GM21423 (cell line): ENCODE results near the gene THBS2.
"Not testable (repeated sequence)": the region's sequence is repeated elsewhere in the genome, so short reads cannot be mapped to it uniquely, and the experiment has no call there.

Source experiments
- ATAC-seq: cut with Tn5 transposase; IDR thresholded peaks from one replicate; pipeline ENCODE4 v1.9.1; 2021; ENCODE audit warnings: mild to moderate bottlenecking, moderate library complexity; ENCODE audit not compliant: unreplicated experiment

Gene THBS2

GRCh38 chr6:169232507-169232931 is 21.1 kb downstream of the THBS2 start:
- no peak for ATAC-seq

- ATAC-seq = no peak
Observed at GRCh38 chr6:169231790-169232506, 21.7 kb downstream of the THBS2 start.

- ATAC-seq = no peak
Observed at GRCh38 chr6:169230946-169231789, 22.5 kb downstream of the THBS2 start.

- no peak for ATAC-seq
Observed at GRCh38 chr6:169230322-169230665, 23.4 kb downstream of the THBS2 start.

DNA sequence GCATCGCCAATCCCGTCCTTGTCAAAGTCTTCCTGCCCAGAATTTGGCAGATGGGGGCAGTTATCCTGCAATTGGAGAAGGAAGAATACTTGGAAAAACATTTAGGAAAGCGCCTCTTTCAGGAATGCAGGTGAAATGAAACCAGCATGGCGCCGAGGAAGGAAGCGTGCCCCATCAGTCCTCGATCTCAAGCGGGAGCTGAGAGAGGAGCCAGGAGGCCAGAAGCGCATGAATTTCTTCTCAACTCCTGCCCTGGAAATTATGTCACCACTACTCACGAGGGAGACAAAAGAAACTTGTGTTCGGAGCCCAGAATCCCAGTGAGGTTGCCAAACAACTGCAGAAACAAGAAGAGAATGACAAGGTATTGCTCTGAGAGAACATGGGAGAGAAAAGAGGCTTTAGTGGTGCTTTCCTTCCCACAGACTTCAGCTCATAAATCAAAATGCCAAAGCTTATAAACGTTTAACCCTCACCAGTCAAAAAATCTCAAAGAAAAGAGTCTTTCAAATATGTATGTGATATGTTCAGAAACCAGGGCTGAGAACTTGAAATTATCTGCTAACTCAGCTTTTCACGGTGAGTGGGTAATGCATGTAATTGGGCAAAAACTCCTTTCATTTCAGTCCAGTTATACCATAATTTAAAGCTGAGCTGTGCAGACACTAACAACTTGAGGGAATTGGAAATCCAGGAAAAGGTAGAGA is 23.9 kb downstream of the THBS2 start:
- ATAC-seq = no peak

DNA sequence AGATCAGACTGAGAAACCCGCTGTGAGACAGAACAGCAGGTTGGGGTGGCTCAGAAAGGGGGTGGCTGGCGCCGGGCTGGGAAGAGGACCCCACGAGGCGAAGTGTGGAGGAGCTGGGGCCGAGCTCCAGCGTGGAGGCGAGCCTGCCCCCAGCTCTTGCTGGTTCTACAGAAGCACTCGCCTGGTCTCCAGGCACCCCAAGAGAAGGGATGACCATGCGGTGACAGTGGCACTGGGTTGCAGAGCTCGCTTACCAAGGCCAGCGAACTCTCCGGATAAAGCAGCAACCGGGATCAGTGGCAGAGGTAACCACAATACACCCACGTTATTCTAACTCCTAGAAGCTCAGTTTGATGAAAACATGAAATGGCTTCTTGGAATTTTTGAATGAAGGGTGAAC is 26.5 kb downstream of the THBS2 start:
- no peak for ATAC-seq

- ATAC-seq = no peak
Observed at GRCh38 chr6:169225887-169226286, 27.8 kb downstream of the THBS2 start.

- ATAC-seq = no peak
Observed at GRCh38 chr6:169225131-169225576, 28.5 kb downstream of the THBS2 start.

- no peak for ATAC-seq
Observed at GRCh38 chr6:169224716-169225115, 28.9 kb downstream of the THBS2 start.

DNA sequence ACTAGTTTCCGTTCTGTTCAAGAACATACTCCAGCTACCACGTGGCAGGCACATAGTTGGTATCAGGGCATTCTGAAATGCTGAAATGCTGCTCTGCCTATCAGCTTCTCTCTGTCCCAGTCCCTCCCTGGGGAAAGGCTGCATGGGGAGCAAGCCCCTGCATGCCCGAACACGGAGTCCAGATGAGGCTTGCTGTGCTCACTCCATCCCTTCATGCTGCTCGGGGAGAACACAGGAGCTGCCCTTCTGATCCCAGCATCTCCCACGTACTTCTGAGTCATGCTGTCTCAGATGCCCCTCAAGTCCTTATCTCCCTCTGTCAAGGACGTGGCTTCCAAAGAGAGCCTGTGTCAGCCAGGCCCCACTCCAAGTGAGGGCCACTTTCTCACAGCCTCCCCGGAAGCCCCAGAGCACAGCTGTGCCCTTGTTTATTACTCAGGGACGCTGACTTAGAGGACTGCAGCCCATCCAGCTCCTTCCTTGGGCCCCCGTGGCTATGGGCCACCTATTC is 29.4 kb downstream of the THBS2 start:
- no peak for ATAC-seq

DNA sequence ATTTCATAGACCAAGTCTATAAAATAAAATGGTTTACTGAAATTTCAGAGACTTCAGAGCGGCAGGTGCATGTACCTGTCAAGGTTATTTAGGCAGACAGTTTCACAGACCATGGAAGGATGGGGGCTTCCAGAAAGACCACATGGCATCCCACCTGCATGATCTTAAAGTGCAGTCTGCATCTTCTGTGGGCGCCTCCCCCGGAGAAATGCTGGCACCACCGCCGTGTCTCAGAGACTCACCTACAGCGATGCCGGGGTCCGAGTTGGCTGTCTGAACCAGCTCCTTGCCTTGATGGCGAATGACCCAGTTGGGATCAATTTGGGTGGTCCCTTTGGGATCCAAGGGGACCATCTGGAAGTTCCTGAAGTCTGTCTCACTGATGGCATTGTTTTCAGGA is 30.6 kb downstream of the THBS2 start:
- ATAC-seq = no peak

GRCh38 chr6:169222126-169222525 is 31.5 kb downstream of the THBS2 start:
- ATAC-seq = no peak

- ATAC-seq = no peak
Observed at GRCh38 chr6:169221264-169221663, 32.4 kb downstream of the THBS2 start.

DNA sequence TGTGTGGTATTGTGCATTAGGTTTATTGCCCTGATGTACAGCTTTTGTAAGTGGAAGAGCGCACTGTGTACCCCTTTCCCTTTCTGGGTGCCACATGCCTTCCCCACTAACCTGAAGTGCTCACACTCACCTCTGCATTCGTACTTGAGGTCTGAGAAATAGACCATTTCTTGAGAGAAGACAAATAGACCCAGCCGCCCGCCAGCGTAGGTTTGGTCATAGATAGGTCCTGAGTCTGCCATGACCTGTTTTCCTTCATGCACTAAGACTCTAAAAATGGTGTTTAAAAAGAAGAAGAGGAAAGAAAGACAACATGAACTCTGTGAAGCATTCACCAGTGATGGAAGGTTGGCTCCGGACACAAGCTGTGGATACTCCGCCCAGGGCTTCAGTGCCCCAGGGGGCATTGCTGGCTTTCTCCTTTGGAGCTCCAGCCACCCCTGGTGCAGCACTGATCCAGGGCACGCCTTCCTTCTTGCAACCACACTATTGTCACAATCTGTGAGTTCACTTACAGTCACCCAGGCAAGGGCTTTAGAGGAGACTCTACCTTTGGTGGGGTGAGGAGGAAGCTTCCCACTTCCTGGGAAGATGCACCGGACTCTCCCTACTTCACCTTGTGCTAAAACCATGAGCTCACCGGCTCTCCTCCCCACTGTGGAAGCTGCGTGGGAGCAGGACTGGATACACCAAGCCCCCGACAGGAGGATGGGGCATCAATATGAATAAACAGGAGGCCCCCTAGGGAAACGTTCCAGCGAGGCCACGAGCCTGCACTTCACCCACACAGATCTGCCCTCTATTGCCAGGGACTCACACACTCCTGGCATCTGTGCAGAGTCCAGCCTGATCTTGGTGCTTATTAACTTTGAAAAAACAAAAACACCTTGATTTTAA is 33.3 kb downstream of the THBS2 start:
- no peak for ATAC-seq

GRCh38 chr6:169217972-169218371 is 35.7 kb downstream of the THBS2 start:
- ATAC-seq = no peak

GRCh38 chr6:169216830-169217229 is 36.8 kb downstream of the THBS2 start:
- ATAC-seq = no peak

DNA sequence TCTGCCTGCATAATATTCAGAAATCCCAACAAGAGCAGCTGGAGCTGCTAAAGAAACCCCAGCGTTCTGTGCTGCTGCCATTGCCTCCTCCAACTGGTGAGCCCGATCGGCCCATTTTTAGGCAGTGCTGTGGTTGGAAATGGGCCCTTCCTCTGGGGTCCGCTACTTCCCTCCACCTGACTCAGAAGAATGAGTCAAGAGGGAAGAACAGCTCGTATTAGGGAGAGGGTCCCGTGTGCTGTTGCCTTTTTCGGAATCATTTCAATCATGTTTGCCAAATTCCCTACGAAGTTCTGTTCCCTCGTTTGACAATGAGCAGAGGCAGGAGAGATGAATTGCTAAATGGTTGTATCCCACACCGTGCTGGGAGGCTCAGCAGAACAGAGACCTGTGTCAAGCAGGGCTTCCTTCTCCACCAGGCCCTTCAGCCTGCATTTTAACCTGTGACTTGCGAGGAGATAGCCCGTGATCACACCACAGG is 38.4 kb downstream of the THBS2 start:
- ATAC-seq = no peak

DNA sequence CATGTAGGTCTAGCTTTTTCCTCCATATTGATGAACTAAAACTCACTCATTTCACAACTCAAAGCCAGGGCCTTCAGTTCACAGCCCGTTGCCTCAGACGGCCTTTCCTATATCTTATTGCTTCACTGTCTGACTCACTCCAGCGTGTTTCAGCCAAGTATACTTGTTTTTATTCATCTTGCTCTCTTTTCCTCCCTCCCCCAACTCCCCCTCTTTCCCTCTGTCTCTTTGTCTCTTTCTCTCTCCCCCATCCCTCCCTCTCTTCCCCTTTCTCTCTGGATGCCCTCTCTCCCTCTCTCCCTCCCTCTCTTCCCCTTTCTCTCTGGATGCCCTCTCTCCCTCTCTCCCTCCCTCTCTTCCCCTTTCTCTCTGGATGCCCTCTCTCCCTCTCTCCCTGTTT is 38.9 kb downstream of the THBS2 start:
- ATAC-seq = not testable (repeated sequence)

DNA sequence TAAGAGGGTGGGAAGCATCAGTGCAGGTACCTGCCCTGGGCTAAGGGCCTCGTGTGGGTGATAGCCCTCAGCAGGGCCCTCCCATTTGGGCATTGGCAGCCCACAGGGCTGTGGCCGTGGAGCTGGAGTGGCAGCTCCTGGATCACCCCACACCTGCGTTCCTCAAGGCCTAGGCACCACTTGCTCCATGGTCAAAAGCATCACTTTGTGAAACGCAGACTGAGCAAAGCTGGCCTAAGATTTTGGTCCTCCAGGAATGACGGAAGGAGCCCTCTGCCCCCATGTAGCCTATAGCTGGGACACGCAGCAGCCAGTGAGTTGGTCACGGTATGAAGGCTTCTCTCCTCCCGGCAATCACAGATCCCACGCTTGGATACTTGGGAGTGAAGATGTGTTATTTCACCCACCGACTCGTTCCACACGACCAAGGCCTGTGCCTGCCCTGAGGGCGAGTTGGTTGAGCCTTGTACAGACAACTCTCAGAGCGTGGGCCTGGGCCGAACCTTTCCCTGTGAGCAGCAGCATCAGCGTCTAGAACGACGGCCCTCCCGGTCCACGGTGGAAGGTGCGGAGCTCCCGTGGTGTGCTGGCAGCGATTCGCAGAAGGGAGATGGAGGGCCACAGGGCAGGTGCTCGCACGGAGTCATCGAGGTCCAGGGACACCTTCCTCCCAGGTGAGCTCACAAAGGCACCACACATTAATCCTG is 39.7 kb downstream of the THBS2 start:
- ATAC-seq = no peak
